Fibroblast of pulmonary artery (primary cell): Measurements from ENCODE around the gene XPNPEP3.

Source experiments
- DNase-seq: peaks from one replicate; pipeline ENCODE4 v3.0.0-alpha.2; 2010; ENCODE audit warnings: low read depth
- H3K4me3 ChIP-seq: replicated peaks from 2 replicates; pipeline ENCODE4 v1.5.1; 2011; ENCODE audit warnings: low read depth, mild to moderate bottlenecking, control low read depth, low read length, moderate library complexity
- TF ChIP-seq, protein P1 (sequence below): IDR thresholded peaks from 2 replicates; pipeline ENCODE4 v1.5.1; 2011; ENCODE audit warnings: mild to moderate bottlenecking, control low read depth, low read length, inconsistent platforms; ENCODE audit errors: missing control alignments

XPNPEP3 gene

DNA sequence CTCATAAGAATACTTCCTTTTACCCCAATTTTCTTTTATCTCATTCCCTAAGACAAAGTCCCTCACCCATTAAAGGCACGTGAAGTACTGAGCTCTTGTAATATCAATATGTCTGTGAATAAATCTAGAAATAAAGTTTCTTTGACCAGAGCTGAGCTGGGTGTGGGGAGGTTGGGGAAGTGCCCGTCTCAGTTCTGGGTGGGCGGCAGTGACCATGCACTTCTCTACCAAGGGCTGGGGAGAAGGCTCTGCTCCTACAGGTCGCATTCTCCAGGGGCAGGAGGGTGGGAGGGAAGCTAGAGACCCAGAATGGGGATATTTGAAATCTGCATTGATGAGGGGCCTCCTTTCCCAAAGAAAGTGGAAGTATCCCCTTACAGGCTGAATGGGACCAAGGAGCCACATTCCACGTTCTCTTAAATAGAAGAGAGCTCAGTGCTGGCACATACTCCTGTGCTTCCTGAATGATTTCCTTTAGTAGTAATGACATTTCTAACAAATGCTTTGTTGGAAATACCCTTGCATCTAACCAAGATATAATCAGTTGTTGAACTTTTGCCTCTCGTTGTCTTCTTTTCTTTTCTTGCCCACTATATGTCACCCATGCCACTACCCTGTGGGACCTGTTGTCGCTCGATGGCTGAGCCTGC lies 110.3 kb downstream of the XPNPEP3 start:
- TF ChIP-seq, protein P1, sequence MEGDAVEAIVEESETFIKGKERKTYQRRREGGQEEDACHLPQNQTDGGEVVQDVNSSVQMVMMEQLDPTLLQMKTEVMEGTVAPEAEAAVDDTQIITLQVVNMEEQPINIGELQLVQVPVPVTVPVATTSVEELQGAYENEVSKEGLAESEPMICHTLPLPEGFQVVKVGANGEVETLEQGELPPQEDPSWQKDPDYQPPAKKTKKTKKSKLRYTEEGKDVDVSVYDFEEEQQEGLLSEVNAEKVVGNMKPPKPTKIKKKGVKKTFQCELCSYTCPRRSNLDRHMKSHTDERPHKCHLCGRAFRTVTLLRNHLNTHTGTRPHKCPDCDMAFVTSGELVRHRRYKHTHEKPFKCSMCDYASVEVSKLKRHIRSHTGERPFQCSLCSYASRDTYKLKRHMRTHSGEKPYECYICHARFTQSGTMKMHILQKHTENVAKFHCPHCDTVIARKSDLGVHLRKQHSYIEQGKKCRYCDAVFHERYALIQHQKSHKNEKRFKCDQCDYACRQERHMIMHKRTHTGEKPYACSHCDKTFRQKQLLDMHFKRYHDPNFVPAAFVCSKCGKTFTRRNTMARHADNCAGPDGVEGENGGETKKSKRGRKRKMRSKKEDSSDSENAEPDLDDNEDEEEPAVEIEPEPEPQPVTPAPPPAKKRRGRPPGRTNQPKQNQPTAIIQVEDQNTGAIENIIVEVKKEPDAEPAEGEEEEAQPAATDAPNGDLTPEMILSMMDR = no peak
- no peak overlapping the region for H3K4me3 ChIP-seq
- DNase-seq = no peak

DNA sequence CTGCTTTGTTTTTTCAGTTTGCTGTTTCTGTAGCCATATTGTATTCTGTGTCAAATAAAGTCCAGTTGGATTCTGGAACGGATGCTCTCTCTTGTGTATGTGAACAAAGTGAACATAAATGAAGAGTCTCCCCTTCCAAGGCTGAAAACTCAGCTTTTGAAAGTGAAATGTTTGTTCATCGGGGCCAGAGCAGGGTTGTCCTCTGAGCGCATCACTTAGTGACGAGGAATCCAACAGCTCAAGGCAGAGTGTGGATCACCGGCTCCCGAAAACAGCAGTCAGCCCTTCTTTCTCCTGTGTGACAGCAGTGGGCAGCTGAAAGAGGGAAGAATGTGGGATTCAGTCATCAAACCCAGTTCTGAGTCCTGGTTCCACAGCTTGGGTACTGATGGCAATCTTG lies 115.6 kb downstream of the XPNPEP3 start:
- DNase-seq = no peak
- no peak overlapping the region for H3K4me3 ChIP-seq
- TF ChIP-seq, protein P1 = no peak

DNA sequence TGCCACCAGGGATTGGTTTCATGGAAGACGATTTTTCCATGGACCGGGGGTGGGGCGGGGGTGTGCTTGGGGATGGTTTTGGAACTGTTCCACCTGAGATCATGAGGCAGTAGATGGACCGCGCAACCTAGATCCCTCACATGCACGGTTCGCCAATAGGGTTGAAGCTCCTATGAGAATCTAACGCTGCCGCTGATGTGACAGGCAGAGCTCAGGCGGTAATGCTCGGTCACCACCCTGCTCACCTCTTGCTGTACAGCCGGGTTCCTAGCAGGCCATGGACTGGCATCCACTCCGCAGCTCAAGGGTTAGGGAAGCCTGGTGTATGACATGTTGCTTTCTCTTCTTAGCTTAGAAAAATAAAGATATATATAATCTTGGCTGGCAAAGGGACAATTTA lies 116.2 kb downstream of the XPNPEP3 start:
- TF ChIP-seq, protein P1 = no peak

DNA sequence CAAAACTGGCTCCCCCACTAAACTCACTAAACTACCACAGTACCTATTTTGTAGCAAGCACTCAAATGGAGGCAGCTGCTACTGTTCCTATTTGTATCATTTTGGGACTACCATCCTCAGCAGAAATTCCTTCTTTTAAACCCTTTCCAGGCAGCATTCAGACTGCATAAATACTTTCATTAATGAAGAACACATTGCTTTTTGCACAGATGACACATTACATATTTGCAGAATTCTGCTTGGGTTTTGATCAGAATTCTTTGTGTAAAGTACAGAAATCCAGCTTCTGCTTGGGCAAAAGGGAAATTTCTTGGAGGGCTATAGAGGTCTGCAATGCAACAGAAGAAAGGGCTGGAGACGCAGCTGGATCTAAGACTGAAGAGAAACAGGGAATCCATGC lies 118.4 kb downstream of the XPNPEP3 start:
- H3K4me3 ChIP-seq = no peak overlapping the region
- TF ChIP-seq, protein P1 = no peak
- DNase-seq = no peak

More for the DNA sequence above, 116.2 kb downstream of the XPNPEP3 start:
- no peak for DNase-seq
- no peak overlapping the region for H3K4me3 ChIP-seq

DNA sequence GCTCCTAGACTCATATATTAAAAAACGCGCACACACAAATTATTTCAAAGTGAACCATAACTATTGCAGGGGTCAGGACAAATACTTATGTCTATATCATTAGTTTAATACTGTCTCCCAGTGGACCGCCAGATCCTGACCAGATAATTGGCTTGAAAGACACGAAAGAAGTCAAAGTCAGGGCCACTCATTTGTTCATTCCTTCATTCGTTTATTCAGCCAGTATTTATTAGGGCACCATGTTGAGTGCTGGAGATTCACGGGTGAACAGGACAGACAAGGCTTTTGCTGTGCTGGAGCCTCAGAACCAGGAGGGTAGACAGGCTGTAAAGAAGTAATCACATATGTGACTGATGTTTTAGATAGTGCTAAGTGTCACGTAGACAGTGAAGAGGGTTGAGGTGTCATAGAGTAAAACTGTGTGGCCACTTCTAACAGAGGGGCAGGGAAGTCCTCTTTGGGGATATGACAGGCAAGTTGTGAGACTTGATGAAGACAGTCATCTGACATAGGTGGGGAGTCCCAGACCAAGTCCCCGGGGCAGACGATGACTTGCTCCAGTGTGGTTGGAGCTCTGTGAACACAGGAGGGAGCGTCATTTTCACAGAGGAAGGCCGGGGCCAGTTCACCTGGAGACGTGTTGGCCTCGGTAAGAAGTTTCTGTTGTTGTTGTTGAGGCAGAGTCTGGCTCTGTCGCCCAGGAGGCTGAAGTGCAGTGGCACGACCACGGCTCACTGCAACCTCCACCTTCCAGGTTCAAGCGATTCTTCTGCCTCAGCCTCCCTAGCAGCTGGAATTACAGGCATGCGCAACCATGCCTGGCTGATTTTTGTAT lies 120.1 kb downstream of the XPNPEP3 start:
- DNase-seq = no peak
- H3K4me3 ChIP-seq = no peak overlapping the region
- TF ChIP-seq, protein P1 = no peak

DNA sequence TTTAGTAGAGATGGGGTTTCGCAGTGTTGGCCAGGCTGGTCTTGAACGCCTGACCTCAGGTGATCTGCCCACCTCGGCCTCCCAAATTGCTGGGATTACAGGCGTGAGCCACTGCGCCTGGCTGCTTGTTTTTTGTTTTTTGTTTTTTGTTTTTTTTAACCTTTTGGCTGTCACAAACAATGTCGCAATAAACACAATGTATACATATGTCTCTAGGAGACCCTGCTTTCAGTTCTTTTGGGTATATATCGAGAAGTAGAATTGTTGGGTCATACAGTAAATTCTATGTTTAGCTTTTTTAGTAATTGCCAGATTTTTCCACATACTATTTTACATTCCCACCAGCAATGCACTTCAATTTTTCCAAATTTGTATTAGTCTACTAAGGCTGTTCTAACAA lies 122.2 kb downstream of the XPNPEP3 start:
- TF ChIP-seq, protein P1 = no peak
- DNase-seq = no peak
- no peak overlapping the region for H3K4me3 ChIP-seq

DNA sequence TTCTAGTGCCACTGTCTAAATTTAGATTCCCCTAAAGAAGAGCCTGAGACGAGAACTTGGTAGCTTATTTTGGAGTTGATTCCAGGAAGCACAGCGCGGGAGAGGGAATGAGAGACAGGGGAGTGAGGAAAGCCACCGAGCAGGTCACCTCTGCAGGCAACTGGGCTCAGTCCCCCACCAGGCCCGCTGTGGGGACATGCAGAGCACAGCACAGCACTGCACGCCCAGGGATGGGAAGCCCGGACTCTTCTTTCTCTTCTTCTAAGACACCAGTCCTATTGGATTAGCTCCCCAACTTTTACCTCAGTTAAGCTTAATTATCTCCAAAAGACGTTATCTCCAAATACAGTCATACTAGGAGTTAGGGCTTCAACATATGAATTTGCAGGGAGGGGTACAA lies 122.9 kb downstream of the XPNPEP3 start:
- TF ChIP-seq, protein P1 = no peak
- no peak for DNase-seq
- no peak overlapping the region for H3K4me3 ChIP-seq
